Stimulated activated CD4-positive, alpha-beta T cell treated with anti-CD3 and anti-CD28 coated beads, Interleukin-15, amount 100 ng/mL, for 1 hour (primary cell): ENCODE results near the gene ARID5A.

Source experiments
- DNase-seq, 2 donors: peaks; one replicate each; pipeline ENCODE4 v3.0.0-alpha.2; 2020; ENCODE audit warnings: low read depth in 1 of 2, low spot score in 1 of 2

The ARID5A gene

GRCh38 chr2:96527286-96528005 is 9.1 kb upstream of the ARID5A start:
- DNase-seq: peak in 1 of 2 donors; percentile 50

DNA sequence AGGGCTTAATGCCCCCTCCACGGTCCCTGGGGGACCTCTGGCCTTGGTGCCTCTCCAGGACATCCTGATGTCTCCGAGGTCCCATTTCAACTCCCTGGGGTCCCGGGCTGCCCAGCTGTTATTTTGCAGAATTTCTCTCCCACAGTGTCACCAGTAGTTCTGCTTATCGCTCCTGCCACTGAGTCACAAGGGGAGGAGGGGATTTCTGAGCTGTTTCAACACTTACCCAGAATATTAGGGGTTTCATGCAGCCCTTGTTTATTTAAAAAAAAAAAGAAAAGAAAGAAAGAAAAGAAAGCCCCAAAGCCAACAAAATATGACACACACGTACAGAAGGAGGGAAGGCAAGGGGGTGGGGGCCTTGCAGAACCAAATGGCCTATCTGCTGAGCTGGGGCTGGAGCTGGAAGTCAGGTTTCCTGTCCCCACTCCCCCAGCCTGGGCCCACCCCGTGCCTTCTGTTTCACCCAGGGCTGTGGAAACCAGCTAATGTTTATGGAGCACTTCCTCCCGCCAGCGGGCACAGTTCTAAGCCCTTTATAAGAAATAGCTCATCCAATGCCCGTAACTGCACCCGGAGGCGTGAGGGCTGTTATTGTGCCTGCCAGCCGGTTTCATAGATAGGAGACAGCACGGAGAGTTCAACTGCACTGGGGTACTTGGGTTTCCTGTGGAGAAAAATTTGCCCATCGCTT is 8.4 kb upstream of the ARID5A start:
- DNase-seq: peak in 1 of 2 donors; percentile 66

- DNase-seq: no peak
These were observed 7.7 kb upstream of the ARID5A start for GRCh38 chr2:96528700-96529375.

DNA sequence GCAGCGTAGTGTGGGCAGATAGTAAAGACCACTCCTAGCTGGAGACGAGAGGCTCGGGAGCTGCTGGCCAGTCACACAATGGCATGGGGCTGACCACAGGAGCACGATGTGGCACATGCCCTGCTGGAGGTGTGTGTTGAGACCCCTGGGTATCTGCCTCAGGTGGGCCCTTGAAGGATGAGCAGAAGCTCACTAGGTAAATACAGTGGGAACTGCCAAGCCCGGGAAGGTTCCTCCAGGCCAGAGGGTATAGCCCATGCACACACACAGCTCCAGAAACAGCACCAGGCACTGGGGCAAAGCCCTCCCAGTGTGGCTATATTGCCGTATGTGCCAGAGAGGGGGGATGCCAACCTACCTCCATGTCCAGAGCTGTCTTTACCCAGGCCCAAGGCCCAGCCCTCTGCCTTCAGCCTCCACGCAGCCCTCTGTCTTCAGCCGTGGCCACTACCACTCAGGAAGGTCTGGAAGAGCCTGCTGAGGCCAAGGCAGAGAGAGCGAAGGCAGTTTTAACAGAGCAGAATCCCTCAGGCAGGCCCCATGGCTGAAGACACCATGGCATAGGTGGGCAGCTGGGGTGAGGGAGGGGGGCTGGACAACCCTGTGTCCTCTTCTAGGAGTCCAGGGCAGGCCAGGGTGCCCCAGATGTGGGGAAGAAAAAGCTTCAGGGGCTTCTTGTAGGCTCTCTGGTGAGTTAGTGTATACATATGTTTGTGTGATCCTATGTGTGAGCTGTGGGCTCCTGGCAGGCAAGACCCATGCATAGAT is 7.0 kb upstream of the ARID5A start:
- no peak for DNase-seq

GRCh38 chr2:96530144-96530430 is 6.5 kb upstream of the ARID5A start:
- DNase-seq: no peak

- no peak for DNase-seq
These were observed 5.8 kb upstream of the ARID5A start for GRCh38 chr2:96530474-96531357.

DNA sequence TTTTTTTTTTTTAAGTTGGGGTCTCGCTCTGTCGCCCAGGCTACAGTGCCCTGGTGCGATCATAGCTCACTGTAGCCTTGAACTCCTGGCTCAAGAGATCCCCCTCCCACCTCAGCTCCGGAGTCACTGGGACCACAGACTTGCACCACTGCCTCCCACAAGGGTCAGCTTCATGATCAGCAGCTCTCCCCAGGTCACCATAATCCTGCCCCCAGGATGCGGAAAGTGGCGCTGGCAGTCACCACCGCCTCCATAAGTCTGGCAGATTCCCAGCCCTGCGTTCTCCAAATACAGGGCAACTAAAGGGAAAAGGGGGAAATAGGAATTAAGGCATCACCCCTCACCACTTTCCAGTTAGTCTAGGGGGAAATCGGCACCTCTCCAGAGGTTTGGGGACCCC is 5.2 kb upstream of the ARID5A start:
- DNase-seq: no peak

GRCh38 chr2:96531872-96532505 is 4.6 kb upstream of the ARID5A start:
- DNase-seq: peak; percentile 64 to 67

DNA sequence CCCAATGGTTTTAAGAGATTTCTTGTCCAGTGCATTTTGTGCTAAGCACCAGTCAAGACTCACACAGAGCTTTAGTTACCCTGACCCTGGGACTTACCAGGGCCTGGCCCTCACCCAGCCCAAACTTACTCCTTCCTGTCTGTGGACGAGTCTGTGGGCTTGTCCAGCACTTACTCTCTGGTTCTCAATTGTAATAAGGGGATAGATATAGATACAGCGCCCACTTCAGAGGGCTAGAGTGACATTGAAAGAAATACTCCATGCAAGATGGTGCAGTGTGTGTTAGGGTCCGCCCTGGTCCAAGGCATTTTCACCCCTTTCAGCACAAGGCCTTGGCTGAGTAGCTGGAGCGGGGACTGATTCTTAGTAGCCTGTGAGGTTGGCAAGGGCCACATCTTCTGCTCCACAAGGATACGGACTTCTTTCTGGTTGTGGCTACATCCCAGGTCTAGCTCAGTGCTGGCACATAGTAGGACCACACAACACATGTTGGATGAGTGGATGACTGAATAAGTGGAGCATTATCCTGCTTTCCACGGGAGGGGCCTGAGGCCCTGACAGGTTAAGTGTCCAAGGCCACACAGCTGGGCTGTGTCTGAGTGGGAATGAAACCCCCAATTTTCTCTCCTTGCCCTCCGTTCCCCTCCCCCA is 3.8 kb upstream of the ARID5A start:
- no peak for DNase-seq

DNA sequence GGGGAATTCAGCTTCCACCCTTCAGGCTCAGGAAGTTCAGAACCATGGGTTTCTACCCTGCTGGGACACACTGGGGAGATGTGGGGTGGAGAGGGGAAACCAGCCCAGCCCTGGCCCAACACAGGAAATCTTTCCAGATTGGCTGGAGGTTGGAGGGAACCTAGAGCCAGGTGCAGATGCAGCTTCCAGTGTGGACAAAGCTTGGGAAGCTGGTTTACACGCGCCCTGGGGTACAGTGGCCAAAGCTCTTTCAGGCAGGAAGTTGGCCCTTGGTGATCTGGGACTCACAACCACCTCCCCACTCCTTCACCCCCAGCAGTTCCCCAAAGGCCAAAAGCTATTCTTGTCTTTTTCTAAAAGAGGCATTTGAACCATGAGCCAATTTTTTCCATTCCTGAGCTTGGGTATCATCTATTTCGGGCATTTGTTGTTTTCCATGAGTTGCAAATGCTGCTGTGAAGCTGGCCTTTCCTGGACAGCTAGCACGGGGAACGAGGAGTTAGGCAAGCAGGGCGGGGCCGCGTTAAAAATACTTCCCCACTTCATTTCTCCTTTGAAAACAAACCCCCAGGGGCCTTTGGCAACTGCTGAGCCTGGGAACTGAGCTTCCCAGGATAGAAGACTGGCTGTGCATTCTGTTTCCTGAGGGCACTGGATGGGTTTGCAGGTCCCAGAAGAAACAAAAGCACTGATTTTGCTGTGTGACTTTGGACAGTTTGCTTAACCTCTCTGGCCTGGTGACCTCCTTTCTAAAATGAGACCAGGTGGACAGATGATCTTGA is 3.1 kb upstream of the ARID5A start:
- no peak for DNase-seq

DNA sequence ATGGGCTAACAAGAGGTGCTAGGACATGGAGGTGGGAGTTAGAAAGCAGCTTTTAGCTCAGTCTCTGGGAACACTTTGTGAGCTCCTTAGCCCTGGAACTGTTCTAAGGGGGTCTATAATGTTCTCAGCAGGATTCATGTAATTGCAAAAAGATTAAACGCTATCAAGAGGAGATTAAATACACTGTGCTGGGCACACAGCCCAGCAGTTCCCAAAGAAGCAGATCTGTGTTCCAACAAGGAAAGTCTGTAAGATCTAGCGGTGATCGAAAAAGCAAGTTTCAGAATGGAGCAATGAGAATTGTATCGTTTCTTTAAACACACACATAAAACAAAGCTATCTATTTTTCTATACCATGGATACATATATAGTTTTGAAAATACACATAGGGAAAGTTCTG is 2.4 kb upstream of the ARID5A start:
- DNase-seq: no peak

DNA sequence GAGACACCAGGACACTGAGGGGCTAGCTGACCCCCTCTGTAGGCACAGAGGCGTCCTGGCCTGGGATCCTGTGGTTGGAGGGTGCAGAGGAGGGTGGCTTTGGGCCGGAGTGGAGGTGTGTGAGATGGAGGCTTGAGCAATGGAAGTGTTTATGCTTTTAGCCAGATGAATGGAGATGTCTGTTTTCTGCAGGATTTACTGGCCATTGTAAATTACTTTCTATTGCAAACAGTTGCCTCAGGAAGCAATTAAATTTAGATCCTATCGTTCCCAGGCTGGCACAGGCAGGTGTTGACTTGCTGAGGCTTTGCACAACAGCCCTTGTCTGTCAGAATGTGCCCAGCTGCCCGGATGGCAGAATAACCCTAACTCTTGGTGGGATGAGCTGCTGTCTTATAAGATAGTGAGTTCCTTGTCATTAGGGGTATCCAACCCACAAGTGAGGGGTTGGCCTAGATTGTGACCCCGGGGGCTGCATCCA is 1.8 kb upstream of the ARID5A start:
- no peak for DNase-seq

DNA sequence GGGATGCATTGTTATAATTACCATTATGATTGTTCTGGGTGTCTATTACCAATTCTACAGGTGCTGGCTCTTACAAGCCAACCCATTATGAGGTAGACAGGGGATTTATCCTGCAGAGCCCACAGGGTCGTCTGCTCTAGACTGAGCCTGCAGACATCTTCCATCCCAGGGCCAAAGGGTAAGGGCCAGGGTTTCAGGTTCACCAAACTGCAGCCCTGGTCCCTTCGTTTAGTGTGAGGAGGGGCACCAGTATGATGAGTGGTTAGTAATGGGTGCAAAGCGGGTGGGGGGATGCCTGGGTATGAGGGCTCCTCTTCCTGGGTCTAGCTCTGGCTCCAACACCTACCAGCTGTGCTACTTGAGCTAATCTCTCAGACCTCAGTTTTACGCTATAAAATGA is 1.2 kb upstream of the ARID5A start:
- DNase-seq: no peak

DNA sequence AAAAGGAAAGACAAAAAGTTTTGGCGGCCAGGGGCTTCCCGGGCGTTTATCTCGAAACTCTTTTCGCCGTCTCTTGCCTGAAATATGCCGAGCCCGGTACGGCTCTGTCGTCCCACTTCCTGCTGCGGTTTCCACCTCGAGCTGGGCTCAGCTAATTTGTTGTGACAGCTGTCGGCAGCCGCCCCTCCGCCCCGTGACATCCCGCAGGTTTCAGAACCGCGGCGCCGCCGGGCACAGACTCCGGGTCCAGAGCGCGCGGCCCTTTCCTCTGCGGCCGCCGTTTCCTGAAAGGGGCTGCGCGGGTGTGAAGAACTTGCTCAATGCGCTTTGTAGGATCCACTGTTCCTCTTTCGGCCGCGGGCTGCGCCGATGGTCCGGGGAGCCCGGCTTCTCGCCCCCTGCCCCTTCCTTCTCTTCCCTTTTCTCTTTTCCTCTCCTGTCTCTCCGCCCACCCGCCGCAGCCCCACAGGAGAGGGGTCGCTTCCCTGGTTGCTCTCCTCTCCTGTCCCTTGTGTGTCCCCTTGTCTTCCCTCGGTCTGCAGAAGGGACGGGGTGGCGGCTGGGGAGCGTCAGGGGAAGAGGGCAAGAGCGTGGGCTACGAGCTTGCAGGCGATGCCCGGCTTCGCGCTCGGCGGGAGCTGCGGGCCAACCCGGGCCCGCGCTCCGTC is 648 bp downstream of the ARID5A start:
- peak; percentile 62 to 68 for DNase-seq

GRCh38 chr2:96537734-96538486 is 1.4 kb downstream of the ARID5A start:
- peak in 1 of 2 donors; percentile 35 for DNase-seq

DNA sequence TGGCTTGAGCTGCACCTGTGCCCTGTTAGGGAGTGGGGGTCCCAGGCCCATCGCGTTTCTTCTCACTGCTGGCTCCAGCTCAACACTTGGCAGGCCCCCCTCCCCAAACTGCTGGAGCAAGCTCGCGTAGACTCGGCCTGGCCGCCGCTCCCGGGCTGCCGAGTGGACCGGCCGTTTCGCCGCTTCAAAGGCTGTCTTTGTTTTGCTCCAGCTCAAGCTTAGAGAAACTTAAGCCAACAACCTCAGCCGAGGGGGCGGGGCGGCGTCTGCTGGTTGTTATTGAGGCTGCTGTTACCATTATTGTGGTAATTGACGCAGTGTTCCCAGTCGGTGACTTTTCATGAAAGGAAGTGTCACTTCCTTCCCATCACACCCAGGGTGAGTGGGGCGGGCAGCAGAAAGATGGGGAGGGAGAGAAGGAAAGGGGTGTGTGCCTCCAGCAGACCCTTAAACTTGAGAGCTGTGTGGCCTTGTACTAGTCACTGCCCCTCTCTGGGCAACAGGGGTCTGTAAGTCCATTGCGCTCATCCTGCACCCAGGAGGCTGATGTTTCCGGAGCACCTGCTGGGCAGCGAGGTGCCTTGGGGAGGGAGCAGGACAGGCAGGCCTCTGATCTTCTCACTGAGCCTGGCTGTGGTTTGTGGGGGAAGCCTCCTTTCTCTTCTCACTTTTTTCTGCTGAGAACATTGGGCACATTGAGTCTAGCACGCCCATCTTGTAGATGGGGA is 2.1 kb downstream of the ARID5A start:
- peak; percentile 74 to 77 for DNase-seq
